Esophagus squamous epithelium (tissue), 5 donors: Measurements from ENCODE around the gene GNPDA1. TPM values are rescaled to one million over a fixed set of nuclear protein-coding genes. Genes with fewer than 3 reads are reported as not detected.

Experiments used
- DNase-seq: peaks from one replicate; lab custom pipeline; 2025; lab: John Stamatoyannopoulos, UW
- H3K27ac ChIP-seq, 4 donors: fragments of 200-600 bp; sonication (generic); one replicate each; pipeline ENCODE4 v1.5.1; 2016 to 2019; ENCODE audit warnings: mild to moderate bottlenecking in 1 of 4
- H3K27me3 ChIP-seq, 4 donors: fragments of 200-600 bp; sonication (generic); 1 replicate in 3 of 4; 2 replicates in 1 of 4; pipeline versions ENCODE4 v1.5.1 to v1.6.0; 2017 to 2021; ENCODE audit warnings: antibody characterized with exemption in 1 of 4
- H3K36me3 ChIP-seq, 3 donors: fragments of 200-600 bp; sonication (generic); one replicate each; pipeline ENCODE4 v1.5.1; 2016 to 2019
- H3K4me1 ChIP-seq, 3 donors: fragments of 200-600 bp; sonication (generic); one replicate each; pipeline ENCODE4 v1.5.1; 2017 to 2019
- H3K4me3 ChIP-seq, 4 donors: fragments of 200-600 bp; sonication (generic); 1 replicate in 3 of 4; 2 replicates in 1 of 4; pipeline ENCODE4 v1.5.1; 2016 to 2019; ENCODE audit warnings: mild to moderate bottlenecking in 2 of 4, moderate library complexity in 1 of 4
- H3K9me3 ChIP-seq, 3 donors: fragments of 200-600 bp; sonication (generic); one replicate each; pipeline ENCODE4 v1.5.1; 2016 to 2019
- POLR2A ChIP-seq, 4 donors: fragments of 450-650 bp; IDR thresholded peaks; one replicate each; pipeline ENCODE4 v1.6.1; 2017; ENCODE audit warnings: antibody characterized with exemption in 4 of 4, mild to moderate bottlenecking in 4 of 4, moderate library complexity in 3 of 4
- WGBS, 2 donors: methylation state at CpG; one replicate each; pipeline ENCODE4 v1.1.5; 2018; 5-methylcytosine and 5-hydroxymethylcytosine counted together
- intact Hi-C: fragments of 100-400 bp; cut with DNase I; formaldehyde crosslinking; loops from one replicate; pipeline ENCODE4 v1.15.0; 2022
- total RNA-seq, 4 donors: library from RNA; depleted of rRNA; stranded (reverse); fragments of >200 nt; gene quantifications; one replicate each; pipeline ENCODE4 v1.1.0, GENCODE V29; 2016
- TF ChIP-seq, protein P1 (sequence below), 6 experiments: fragments of 450-650 bp in 4 of 6; fragments of 200-600 bp in 2 of 6; sonication (generic) in 2 of 6; IDR thresholded peaks; one replicate each; pipeline ENCODE4 v1.5.1; 2016 to 2019; ENCODE audit warnings: antibody characterized with exemption in 6 of 6, mild to moderate bottlenecking in 4 of 6, moderate library complexity in 4 of 6
- donor health status: DM: yes; HTN: yes; CAD: no.

GNPDA1 gene
- total RNA-seq, 4 donors from 2014 or later, result 12.3 to 42.6 (median 21.1) TPM

DNA sequence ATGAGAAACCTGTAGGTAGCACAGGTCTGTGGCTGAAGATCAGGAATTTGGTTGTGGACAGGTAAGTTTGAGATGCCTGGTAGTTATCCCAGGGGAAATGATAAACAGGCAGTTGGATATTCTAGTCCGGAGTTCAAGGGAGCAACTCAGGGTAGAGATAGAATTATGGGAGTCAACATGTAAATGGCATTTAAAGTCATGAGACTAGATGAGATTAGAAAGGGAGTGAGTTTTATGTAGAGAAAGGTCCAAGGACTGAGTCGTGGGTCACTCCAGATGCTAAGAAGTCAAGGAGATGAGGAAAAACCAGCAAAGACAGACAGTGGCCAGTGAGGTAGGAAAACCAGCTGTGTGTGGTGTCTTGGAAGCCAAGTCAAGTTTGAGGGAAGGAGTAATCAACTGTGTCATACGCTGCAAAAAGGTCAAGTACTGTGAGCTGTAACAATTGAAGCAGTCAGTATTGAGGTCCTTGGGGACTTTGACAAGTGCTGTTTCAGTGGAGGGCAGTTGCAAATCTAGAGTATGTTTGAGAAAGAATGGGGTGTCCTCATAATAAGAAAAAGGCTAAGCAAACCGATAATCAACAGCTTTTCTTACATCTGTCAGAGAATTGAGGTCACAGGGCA is 18.2 kb downstream of the GNPDA1 start:
- WGBS, 2 donors, result 60 to 72% methylated on average over 4 of the region's 4 CpGs
- Histone ChIP-seq H3K27ac (no peak overlapping the region), H3K4me3 (no peak overlapping the region), H3K27me3 (no peaks in the 10 kb centered on the region), H3K4me1 (peaks cover 0 to 8% (median 0%) of the 10 kb centered on the region in 3 donors), H3K36me3 (peaks cover 0 to 79% (median 17%) of the 10 kb centered on the region in 3 donors), H3K9me3 (no peaks in the 10 kb centered on the region)
- no peak for DNase-seq
- no peak for TF ChIP-seq POLR2A (IDR thresholded peaks at IDR 0.05)
- TF ChIP-seq, protein P1, sequence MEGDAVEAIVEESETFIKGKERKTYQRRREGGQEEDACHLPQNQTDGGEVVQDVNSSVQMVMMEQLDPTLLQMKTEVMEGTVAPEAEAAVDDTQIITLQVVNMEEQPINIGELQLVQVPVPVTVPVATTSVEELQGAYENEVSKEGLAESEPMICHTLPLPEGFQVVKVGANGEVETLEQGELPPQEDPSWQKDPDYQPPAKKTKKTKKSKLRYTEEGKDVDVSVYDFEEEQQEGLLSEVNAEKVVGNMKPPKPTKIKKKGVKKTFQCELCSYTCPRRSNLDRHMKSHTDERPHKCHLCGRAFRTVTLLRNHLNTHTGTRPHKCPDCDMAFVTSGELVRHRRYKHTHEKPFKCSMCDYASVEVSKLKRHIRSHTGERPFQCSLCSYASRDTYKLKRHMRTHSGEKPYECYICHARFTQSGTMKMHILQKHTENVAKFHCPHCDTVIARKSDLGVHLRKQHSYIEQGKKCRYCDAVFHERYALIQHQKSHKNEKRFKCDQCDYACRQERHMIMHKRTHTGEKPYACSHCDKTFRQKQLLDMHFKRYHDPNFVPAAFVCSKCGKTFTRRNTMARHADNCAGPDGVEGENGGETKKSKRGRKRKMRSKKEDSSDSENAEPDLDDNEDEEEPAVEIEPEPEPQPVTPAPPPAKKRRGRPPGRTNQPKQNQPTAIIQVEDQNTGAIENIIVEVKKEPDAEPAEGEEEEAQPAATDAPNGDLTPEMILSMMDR (IDR thresholded peaks at IDR 0.05), result no peak
- intact Hi-C loops, result loop anchor here (5.0 kb wide), 1 partner anchor 153 kb away; no protein-coding TSS in a partner anchor

GRCh38 chr5:141992349-141992963 is 20.4 kb downstream of the GNPDA1 start:
- Histone ChIP-seq H3K4me3 (no peak overlapping the region), H3K9me3 (no peaks in the 10 kb centered on the region), H3K27me3 (no peaks in the 10 kb centered on the region), H3K4me1 (peaks cover 0 to 8% (median 0%) of the 10 kb centered on the region in 3 donors), H3K36me3 (peaks cover 0 to 81% (median 9%) of the 10 kb centered on the region in 3 donors), H3K27ac (no peak overlapping the region)
- TF ChIP-seq POLR2A (IDR thresholded peaks at IDR 0.05), result no peak
- TF ChIP-seq, protein P1 (IDR thresholded peaks at IDR 0.05), result peak; percentile 58 to 84 (median 77)
- intact Hi-C loops, result loop anchor here (5.0 kb wide), 1 partner anchor 155 kb away; no protein-coding TSS in a partner anchor
- WGBS, 2 donors, result 3 to 6% methylated on average over 2 of the region's 2 CpGs
- DNase-seq, result no peak

- WGBS, 2 donors, result 0 to 27% methylated on average over 1 of the region's 1 CpG
- Histone ChIP-seq H3K36me3 (peaks cover 7 to 95% (median 9%) of the 10 kb centered on the region in 3 donors), H3K4me1 (peaks cover 0 to 8% (median 0%) of the 10 kb centered on the region in 3 donors), H3K27me3 (no peaks in the 10 kb centered on the region), H3K27ac (no peak overlapping the region), H3K4me3 (no peak overlapping the region), H3K9me3 (no peaks in the 10 kb centered on the region)
- TF ChIP-seq, protein P1 (IDR thresholded peaks at IDR 0.05), result no peak
- DNase-seq, result no peak
- intact Hi-C loops, result loop anchor here (5.0 kb wide), 1 partner anchor 158 kb away; no protein-coding TSS in a partner anchor
Observed at GRCh38 chr5:141989720-141990119, 23.1 kb downstream of the GNPDA1 start.

DNA sequence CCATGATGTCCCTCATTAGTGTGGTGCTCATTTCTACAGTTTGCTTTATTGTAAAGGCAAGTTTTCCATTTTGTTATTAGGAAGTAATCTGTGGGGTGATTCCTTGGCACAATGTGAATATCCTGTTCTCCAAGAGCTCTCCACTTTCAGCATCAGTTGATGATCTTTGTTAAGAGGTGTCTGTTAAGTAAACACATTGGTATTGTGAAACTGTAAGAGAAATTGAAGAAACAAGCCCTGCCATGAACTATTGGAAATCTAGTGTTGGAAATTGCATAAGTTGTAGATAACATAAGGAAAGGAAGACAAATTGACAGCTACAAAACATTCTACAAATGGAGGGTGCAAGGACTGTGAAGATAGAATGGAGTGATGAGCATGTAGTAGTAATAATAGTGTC is 26.8 kb downstream of the GNPDA1 start:
- H3K9me3 ChIP-seq, result no peaks in the 10 kb centered on the region
- no peaks in the 10 kb centered on the region for H3K27me3 ChIP-seq
- intact Hi-C loops, result no loop called here
- H3K4me3 ChIP-seq, result no peak overlapping the region
- no peaks in the 10 kb centered on the region for H3K4me1 ChIP-seq
- H3K27ac ChIP-seq, result no peak overlapping the region
- no peak for DNase-seq
- peaks cover 7 to 99% (median 7%) of the 10 kb centered on the region in 3 donors for H3K36me3 ChIP-seq
- TF ChIP-seq, protein P1 (IDR thresholded peaks at IDR 0.05), result no peak
- no peak for TF ChIP-seq POLR2A (IDR thresholded peaks at IDR 0.05)

DNA sequence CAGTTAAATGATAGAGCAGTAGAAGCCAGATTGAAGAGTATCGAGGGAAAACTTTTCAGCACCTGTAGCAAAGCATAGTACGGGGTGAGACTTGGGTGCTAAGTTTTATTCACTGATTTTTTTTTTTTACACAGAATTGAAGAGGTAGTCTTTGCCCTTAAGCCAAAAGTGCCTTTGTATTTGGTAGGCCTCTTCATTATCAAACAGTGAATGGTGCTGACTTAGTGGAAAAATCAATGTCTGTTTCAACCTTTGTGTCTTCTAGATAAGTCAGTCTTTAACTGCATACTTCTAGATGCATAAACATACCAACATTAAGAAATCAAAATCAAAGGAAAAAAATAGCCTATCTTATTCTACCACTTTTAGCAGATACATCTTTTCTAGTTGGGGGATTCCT is 30.2 kb downstream of the GNPDA1 start:
- TF ChIP-seq, protein P1 (IDR thresholded peaks at IDR 0.05), result no peak
- TF ChIP-seq POLR2A (IDR thresholded peaks at IDR 0.05), result no peak
- no peak for DNase-seq
- WGBS, 2 donors, result 43 to 63% methylated on average over 2 of the region's 2 CpGs
- H3K4me1 ChIP-seq, result no peaks in the 10 kb centered on the region
- intact Hi-C loops, result no loop called here
- H3K27ac ChIP-seq, result no peak overlapping the region
- H3K4me3 ChIP-seq, result no peak overlapping the region
- no peaks in the 10 kb centered on the region for H3K9me3 ChIP-seq
- H3K27me3 ChIP-seq, result no peaks in the 10 kb centered on the region
- peaks cover 17 to 100% (median 19%) of the 10 kb centered on the region in 3 donors for H3K36me3 ChIP-seq
